Measurements from ENCODE around the gene TNS2.

Gene TNS2

GRCh38 chr12:53058674-53059433, 9.0 kb downstream of the TNS2 start:
- DNase-seq: no peak

- no peak for DNase-seq
Measured at GRCh38 chr12:53059434-53060063, 9.7 kb downstream of the TNS2 start.

- no peak for DNase-seq
Measured at GRCh38 chr12:53060064-53060720, 10.3 kb downstream of the TNS2 start.

- peak; percentile 70 for DNase-seq
Measured at GRCh38 chr12:53060721-53061276, 10.9 kb downstream of the TNS2 start.

- DNase-seq: peak; percentile 77
Measured at GRCh38 chr12:53061404-53062010, 11.6 kb downstream of the TNS2 start.

GRCh38 chr12:53062011-53062961, 12.4 kb downstream of the TNS2 start:
- DNase-seq: no peak

GRCh38 chr12:53062977-53063707, 13.3 kb downstream of the TNS2 start:
- DNase-seq: no peak

- no peak for DNase-seq
Measured at GRCh38 chr12:53063708-53064612, 14.1 kb downstream of the TNS2 start.

- DNase-seq: no peak
Measured at GRCh38 chr12:53064613-53065436, 15.0 kb downstream of the TNS2 start.

- no peak for DNase-seq
Measured at GRCh38 chr12:53065470-53065869, 15.6 kb downstream of the TNS2 start.

- peak; percentile 45 for DNase-seq
Measured at GRCh38 chr12:53065975-53066931, 16.4 kb downstream of the TNS2 start.

- DNase-seq: no peak
Measured at GRCh38 chr12:53067074-53067992, 17.5 kb downstream of the TNS2 start.

- no peak for DNase-seq
Measured at GRCh38 chr12:53067993-53068770, 18.3 kb downstream of the TNS2 start.

- DNase-seq: no peak
Measured at GRCh38 chr12:53068811-53069585, 19.1 kb downstream of the TNS2 start.
